ENCODE results near the gene TTLL11.

DNA sequence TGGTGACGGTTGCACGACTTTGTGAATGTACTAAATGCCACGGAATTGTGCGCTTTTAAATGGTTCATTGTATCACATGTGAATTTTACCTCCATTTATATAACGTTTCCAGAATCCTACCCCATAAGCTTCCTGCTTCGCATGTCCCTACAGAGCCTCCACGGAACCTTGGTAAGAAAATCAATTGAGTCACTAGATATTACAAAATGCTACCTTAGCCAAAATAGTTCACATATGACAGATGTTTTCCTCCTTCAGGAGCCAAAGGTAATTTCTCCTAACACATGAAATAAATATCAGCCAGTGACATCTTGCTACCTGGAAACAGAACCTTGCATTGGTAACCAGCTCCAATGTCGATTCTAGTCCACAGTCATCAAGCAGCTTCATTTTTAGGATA, 125.1 kb downstream of the TTLL11 start:
- TF ChIP-seq, protein P1, sequence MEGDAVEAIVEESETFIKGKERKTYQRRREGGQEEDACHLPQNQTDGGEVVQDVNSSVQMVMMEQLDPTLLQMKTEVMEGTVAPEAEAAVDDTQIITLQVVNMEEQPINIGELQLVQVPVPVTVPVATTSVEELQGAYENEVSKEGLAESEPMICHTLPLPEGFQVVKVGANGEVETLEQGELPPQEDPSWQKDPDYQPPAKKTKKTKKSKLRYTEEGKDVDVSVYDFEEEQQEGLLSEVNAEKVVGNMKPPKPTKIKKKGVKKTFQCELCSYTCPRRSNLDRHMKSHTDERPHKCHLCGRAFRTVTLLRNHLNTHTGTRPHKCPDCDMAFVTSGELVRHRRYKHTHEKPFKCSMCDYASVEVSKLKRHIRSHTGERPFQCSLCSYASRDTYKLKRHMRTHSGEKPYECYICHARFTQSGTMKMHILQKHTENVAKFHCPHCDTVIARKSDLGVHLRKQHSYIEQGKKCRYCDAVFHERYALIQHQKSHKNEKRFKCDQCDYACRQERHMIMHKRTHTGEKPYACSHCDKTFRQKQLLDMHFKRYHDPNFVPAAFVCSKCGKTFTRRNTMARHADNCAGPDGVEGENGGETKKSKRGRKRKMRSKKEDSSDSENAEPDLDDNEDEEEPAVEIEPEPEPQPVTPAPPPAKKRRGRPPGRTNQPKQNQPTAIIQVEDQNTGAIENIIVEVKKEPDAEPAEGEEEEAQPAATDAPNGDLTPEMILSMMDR (IDR thresholded peaks at IDR 0.05): no peak
- no peak for TF ChIP-seq POLR2A (IDR thresholded peaks at IDR 0.05)
- TF ChIP-seq EP300 (IDR thresholded peaks at IDR 0.05): no peak

Data from upper lobe of left lung (tissue), 4 donors.